DMS53 treated with DMSO at 0.1 percent for 48 hours (cell line): ENCODE results near the gene ANO2.

Source experiments
- DNase-seq: peaks from one replicate; lab custom pipeline; 2025; ENCODE audit not compliant: unreplicated experiment; lab: John Stamatoyannopoulos, UW

ANO2 gene

GRCh38 chr12:5964913-5965900 is 20.1 kb upstream of the ANO2 start:
- no peak for DNase-seq

GRCh38 chr12:5963515-5963914 is 18.5 kb upstream of the ANO2 start:
- no peak for DNase-seq

- DNase-seq: no peak
These were observed 15.7 kb upstream of the ANO2 start for GRCh38 chr12:5960783-5961182.

- DNase-seq: no peak
These were observed 11.9 kb upstream of the ANO2 start for GRCh38 chr12:5956987-5957386.

- no peak for DNase-seq
These were observed 9.6 kb upstream of the ANO2 start for GRCh38 chr12:5954661-5955060.

- DNase-seq: no peak
These were observed 9.0 kb upstream of the ANO2 start for GRCh38 chr12:5953835-5954586.

GRCh38 chr12:5952031-5952430 is 7.0 kb upstream of the ANO2 start:
- no peak for DNase-seq

GRCh38 chr12:5948696-5949095 is 3.6 kb upstream of the ANO2 start:
- no peak for DNase-seq

- DNase-seq: no peak
These were observed 1.9 kb upstream of the ANO2 start for GRCh38 chr12:5947006-5947405.

GRCh38 chr12:5946388-5946787 is 1.3 kb upstream of the ANO2 start:
- no peak for DNase-seq

GRCh38 chr12:5944688-5945070 is 380 bp downstream of the ANO2 start:
- DNase-seq: no peak

- no peak for DNase-seq
These were observed 1.0 kb downstream of the ANO2 start for GRCh38 chr12:5944053-5944452.

GRCh38 chr12:5941907-5942306 is 3.2 kb downstream of the ANO2 start:
- no peak for DNase-seq

GRCh38 chr12:5927732-5928516 is 17.1 kb downstream of the ANO2 start:
- no peak for DNase-seq

GRCh38 chr12:5925646-5926045 is 19.4 kb downstream of the ANO2 start:
- DNase-seq: no peak

GRCh38 chr12:5924342-5924741 is 20.7 kb downstream of the ANO2 start:
- DNase-seq: no peak

GRCh38 chr12:5923751-5924150 is 21.3 kb downstream of the ANO2 start:
- DNase-seq: no peak

- no peak for DNase-seq
These were observed 21.9 kb downstream of the ANO2 start for GRCh38 chr12:5923043-5923605.

- no peak for DNase-seq
These were observed 22.8 kb downstream of the ANO2 start for GRCh38 chr12:5921966-5922899.
